ENCODE data around the gene MAP2K7.

Gene MAP2K7

DNA sequence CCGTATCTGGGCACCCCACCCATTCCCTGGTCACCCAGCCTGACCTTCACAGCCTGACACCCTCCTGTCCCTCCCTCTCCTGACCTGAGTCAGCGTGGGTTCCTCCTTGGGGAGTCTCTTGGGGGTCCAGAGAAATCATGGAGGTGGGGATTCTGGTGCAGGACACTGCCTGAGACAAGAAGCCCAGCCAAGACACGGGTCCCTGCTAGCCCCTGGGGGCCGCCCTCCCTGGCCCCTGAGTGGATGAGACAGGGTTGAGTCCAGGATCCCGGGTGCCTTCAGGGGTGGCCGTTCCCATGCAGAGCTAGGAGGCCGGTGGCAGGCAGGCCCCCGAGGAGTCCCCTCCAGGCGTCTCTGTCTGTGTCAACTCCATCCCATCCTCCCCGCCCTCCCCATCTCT, 1.6 kb downstream of the MAP2K7 start:
- TF ChIP-seq, protein P1, sequence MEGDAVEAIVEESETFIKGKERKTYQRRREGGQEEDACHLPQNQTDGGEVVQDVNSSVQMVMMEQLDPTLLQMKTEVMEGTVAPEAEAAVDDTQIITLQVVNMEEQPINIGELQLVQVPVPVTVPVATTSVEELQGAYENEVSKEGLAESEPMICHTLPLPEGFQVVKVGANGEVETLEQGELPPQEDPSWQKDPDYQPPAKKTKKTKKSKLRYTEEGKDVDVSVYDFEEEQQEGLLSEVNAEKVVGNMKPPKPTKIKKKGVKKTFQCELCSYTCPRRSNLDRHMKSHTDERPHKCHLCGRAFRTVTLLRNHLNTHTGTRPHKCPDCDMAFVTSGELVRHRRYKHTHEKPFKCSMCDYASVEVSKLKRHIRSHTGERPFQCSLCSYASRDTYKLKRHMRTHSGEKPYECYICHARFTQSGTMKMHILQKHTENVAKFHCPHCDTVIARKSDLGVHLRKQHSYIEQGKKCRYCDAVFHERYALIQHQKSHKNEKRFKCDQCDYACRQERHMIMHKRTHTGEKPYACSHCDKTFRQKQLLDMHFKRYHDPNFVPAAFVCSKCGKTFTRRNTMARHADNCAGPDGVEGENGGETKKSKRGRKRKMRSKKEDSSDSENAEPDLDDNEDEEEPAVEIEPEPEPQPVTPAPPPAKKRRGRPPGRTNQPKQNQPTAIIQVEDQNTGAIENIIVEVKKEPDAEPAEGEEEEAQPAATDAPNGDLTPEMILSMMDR (IDR thresholded peaks at IDR 0.05; ENCODE audit: insufficient read depth, missing control alignments) = no peak
- no peak for FAIRE-seq
- DNase-seq (ENCODE audit: insufficient read length, low spot score) = no peak

DNA sequence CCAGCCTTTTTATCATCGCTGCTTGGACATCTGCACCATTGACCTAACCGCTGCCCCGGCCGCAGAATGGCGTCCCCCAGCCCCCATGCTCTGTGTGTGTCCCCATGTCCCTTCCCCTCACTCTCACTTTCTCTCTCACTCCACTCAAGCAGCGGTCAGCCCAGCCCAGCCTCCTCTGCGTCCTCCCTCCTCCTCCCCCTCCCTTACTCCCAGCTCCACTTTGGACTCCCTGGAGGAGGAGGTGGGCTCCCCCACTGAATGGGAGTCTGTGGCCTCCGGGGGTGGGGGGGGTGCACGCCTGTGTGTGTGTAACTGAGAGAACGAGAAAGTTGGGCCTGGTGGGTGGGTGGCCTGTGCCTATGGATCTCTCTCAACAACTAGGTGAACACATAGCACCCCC, 2.2 kb downstream of the MAP2K7 start:
- TF ChIP-seq, protein P1 (IDR thresholded peaks at IDR 0.05; ENCODE audit: insufficient read depth, missing control alignments) = no peak
- DNase-seq (ENCODE audit: insufficient read length, low spot score) (no peak), FAIRE-seq (no peak)

DNA sequence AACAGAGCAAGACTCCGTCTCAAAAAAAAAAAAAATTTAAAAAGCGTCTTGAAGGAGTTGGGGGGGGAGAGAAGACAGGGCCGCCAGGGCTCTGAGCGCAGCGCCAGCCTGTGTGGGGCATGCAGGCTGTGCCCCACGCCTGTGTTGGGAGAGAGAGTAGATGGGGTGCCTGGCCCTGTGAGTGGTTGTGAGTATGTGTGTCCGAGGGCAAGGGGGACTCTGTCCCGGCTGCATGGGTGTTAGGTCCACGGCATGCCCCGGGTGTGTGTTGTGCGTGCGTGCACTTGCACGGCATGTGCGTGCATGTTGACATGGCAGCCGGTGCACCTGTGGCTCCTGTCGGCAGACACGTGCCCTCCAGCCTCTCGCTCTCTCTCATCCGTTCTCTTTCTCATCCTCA, 3.4 kb downstream of the MAP2K7 start:
- DNase-seq (ENCODE audit: insufficient read length, low spot score) = no peak
- TF ChIP-seq, protein P1 (IDR thresholded peaks at IDR 0.05; ENCODE audit: insufficient read depth, missing control alignments) = no peak
- FAIRE-seq = no peak

- FAIRE-seq (no peak), DNase-seq (ENCODE audit: insufficient read length, low spot score) (no peak)
- TF ChIP-seq, protein P1 (IDR thresholded peaks at IDR 0.05; ENCODE audit: insufficient read depth, missing control alignments) = no peak
Observed at GRCh38 chr19:7907544-7907943, 3.9 kb downstream of the MAP2K7 start.

DNA sequence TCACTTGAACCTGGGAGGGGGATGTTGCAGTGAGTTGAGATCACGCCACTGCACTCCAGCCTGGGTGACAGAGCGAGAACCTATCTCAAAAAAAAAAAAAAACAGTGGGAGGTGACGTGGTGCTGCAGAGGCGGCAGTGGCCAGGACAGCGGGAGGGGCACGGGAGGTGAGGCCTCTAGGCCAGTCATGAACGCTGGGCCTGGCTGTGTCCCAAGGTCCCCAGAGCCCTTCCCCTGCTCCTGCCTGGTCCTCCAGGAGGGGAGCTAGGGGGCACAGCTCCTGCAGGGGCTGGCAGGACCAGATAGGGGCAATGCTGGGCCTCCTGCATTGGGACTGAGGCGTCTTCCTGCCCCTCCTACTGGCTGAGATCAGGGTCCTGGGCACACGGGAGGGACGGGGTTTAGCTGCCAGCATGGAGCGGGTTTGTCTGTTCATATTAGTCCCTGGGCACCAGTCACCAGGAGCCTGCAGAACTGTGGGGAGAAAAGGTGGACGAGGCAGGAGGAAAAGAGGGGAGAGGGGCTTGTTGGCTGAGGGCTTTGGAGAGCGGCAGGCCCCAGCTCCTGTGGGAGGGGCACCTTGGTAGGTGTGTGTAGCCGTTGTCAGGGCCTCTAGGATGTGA, 4.5 kb downstream of the MAP2K7 start:
- TF ChIP-seq, protein P1 (IDR thresholded peaks at IDR 0.05; ENCODE audit: insufficient read depth, missing control alignments) = no peak
- DNase-seq (ENCODE audit: insufficient read length, low spot score) (no peak), FAIRE-seq (no peak)

GRCh38 chr19:7908742-7909461, 5.2 kb downstream of the MAP2K7 start:
- TF ChIP-seq, protein P1 (IDR thresholded peaks at IDR 0.05; ENCODE audit: insufficient read depth, missing control alignments) = no peak
- no peak for FAIRE-seq
- DNase-seq (ENCODE audit: insufficient read length, low spot score) = no peak

- TF ChIP-seq, protein P1 (IDR thresholded peaks at IDR 0.05; ENCODE audit: insufficient read depth, missing control alignments) = no peak
- DNase-seq (ENCODE audit: insufficient read length, low spot score) (no peak), FAIRE-seq (no peak)
Observed at GRCh38 chr19:7909471-7910067, 5.9 kb downstream of the MAP2K7 start.
